HG02840 (cell line): Measurements from ENCODE around the gene MOB3B.
A peak's percentile ranks its signal among the peaks of the same experiment; 100 is the strongest.

Experiments
- ATAC-seq: cut with Tn5 transposase; IDR thresholded peaks from one replicate; pipeline ENCODE4 v1.9.1; 2021; ENCODE audit warnings: mild to moderate bottlenecking, moderate library complexity, moderate number of reproducible peaks; ENCODE audit not compliant: unreplicated experiment, low FRiP score

Gene MOB3B

GRCh38 chr9:27542508-27542907 lies 12.9 kb upstream of the MOB3B start:
- ATAC-seq = no peak

DNA sequence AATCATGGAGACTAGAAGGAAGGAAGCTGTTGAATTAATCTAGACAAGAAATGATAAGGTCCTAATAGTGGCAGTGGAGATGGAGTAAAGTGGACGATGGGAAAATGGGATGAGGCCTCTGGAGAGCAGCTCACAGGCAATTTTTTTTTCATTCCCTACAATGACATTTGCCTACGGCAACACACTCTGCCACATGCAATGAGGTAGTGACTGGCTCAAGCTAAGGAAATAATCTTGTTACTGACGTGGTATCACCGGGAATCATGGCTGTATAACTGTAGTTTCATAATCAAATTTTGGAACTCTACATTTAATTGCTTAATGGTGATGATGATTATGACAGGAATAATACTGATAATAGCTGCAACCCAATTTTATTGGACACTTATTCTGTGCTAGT lies 12.1 kb upstream of the MOB3B start:
- no peak for ATAC-seq

GRCh38 chr9:27540502-27540901 lies 10.9 kb upstream of the MOB3B start:
- ATAC-seq = no peak

DNA sequence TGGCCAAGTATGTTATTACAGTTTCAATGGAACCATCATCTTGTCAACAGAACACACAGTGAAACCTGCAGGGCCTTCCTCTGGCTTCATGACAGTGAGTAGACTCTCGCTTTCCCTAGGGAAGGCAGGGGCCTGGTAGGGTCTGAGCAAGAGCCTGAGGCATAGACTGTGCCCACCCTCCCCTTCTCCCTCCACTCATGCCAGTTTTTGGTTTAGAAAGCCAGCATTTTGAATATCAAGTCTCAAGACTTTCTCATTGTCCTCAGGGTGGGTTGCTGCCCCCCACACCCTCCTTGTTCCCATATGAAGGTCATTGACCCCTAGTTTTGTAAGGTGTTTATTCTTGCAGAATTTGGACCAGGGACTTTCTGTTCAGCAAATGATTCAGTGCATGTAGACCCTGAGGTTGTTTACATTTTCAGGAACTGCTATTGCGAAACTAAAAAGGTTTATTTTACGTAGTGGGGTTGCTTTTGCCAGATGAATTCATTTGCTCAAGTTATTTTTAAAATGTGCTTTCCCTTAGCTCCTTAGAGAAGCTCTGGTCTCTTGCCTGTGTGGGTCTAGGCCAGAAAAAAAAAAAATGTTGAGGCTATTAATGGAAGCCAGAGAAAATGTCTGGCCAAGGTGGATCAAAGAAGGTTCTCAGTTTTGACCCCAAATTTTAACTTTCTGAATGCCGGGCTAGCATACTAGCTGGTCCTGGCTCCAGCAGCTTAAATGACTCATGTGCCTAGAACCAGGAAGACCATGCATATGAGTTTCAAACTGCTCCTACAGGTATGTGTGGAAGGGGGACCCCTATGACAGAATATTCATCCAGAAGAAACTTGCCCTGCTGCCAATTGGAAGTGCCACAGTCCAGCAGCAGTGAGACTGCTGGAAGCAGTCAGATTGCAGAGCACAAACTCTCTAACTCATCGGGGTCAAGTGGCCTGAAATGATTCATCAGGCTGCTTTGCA lies 10.1 kb upstream of the MOB3B start:
- no peak for ATAC-seq

DNA sequence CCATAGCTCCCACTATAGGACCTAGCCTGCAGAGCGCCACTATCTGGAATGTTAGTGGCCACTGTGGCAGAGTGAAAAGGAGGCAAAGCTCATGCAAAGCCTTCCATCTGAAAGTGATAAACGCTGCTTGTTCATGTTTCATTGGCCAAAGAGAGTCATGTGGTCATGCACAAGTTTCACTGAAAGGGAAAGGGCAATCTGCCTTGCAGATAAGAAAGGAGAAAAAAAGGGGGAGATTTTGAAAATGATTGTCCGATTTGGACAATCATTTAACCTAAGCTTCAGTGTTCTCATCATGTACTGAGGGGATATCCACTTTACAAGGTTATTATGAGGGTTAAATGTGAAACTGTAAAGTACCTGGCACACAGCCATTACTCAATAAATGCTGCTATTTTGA lies 9.0 kb upstream of the MOB3B start:
- no peak for ATAC-seq

DNA sequence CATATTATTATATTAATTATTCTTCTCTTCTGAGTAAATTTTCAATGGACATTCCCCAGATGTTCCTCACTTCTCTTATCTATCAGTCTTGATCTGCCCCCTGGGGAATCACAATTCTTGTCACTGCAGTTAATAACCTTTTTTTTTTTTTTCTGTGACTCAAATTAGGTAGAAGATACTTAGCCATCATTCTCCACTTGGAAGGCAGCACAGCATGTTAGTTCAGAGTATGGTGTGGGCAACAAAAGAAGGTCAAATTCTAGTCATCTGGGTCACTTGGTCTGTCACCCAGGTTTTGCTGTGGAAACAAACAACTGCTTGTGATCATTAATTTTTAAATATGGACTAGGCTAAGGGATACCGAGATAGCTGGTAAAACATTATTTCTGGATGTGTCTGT lies 8.1 kb upstream of the MOB3B start:
- ATAC-seq = no peak

DNA sequence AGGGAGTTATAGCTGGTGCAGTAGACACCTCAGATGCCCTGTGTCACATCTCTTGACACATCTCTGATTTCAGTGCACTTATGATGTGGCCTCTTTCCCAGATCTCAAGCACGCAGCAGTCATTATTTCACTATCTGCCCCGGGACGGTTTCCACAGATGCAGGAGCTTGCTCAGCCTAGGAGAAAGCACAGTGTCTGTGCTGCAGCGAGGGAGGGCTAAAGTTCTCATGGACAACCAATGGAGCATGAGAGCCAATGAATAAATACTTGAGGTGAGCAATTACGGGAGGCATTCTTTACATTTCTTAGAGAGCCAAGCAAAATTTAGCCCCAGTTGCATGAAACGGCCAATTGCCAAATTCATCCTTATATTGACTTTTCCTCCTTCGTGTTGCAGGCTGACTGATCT lies 7.4 kb upstream of the MOB3B start:
- ATAC-seq = no peak

GRCh38 chr9:27536168-27536567 lies 6.6 kb upstream of the MOB3B start:
- ATAC-seq = no peak

- ATAC-seq = no peak
Measured at GRCh38 chr9:27535701-27536118, 6.1 kb upstream of the MOB3B start.

DNA sequence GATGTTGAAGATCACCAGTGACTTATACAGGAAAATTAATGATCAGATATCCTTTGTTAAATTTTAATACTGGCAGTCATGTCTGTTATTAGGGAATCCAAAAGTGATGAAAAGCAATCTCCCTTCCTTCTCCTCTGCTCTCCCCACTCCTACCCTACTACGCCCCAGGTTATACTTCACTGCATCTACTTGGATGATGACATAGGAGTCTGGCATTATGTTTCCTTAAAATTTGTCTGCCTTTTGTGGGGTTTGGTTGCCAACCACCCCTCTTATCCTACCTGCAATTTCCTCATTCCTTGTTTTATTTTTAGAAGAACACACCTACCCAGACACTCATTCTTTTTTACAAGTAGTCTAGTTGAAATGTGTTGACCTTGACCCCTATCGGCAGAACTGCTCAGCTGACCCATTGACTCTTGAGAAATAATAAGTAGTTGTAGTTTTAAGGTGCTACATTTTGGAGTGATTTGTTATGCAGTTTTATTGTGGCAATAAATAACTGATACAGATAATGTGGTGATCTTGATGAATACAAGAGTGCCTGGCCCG lies 5.1 kb upstream of the MOB3B start:
- no peak for ATAC-seq

DNA sequence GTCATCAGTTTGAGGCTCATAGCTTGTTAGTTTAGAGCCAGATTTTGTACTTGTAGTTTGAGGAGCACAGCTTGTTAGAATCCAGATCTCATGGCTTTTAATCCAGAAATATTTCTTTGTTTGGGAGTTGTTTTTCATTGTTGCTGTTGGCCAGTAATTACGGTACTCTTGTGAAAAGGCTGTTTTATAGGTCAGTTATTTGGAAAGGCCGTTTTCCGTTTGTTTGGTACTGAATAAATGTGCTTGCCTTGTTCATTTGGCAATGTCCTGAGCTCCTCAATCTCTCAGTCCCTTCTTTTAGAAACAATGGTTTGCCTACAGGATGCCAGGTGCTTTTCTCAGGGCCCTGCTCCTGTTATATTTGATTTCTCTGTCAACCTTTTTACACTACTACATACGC lies 4.5 kb upstream of the MOB3B start:
- no peak for ATAC-seq

DNA sequence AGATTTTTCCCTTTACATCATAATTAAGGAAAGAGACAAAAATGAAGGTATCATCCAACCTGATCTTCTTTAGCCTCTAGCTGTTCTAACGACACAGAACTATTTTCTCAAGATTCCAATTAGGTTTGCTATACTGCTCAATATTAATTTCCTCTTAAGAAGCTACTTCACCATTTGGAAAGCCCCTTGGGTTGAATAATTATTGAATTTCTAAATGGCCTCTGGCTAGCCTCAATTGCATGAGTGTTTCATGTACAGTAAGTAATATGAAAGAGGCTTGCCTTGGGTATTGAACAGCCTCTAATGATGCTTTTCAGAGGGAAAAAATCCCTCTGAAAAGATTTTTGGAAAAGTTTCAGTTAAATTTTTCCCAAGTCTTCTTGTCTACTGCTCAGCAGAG lies 3.7 kb upstream of the MOB3B start:
- no peak for ATAC-seq

GRCh38 chr9:27532046-27532445 lies 2.4 kb upstream of the MOB3B start:
- ATAC-seq = no peak

GRCh38 chr9:27530915-27531755 lies 1.5 kb upstream of the MOB3B start:
- ATAC-seq = no peak

DNA sequence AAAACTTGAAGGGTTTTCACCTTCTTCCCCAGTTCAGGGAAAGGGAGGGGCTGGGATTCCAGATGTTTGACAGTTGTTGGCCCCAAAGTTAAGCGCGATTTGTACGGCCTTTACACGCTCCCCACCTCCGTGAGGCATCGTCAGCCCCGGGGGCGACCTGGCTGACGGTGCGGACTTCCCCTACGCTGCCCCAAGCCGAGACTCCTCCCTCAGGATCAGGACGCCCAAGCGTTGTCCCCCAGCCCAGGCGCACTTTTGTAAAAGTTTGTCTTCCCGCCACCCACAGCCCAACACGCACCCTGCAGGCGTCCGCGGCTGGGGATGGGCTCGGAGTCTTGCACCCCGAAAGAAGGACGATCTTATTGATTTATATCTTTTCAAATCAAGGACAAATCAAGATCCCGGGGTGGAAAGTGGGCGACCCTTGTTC lies 713 bp downstream of the MOB3B start:
- peak; percentile 42 for ATAC-seq

DNA sequence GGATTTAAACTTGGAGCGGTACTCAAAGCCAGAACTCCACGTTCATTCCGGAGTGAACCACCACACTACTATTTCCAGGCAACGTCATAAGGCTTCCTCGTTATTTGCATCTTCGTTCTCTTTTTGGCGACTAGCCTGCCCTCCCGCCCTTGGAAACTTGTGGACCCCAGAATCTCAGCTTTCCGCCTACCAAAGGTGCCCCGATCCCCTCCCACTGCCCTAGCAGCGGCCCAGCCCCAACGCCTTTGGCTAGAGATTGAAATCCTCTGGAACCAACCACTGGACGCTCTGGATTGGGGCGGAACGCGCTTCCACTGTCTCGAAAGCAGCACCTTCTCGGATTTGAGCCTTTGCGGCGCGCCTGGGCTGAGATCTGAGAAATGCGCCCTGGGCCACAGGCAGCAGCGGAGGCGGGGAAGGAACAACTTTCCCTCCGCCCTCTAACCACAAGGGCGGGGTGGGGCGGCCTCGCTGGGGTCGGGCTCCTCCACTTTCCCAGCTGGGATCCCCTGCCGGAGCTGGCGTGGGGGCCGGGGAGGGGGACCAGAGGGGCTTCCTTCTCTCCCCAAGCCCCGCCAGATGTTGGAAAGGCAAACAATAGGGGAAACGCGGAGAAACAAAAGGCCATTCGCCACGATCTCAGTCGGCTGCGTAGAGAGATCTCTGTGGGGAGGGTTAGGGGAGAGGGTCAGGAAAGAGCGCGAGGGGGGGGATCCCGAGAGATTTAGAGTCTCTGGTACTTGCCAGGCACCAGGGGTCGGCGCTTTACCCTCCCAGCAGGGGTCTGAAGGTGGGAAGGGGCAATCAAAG lies 1.3 kb downstream of the MOB3B start:
- peak; percentile 52 for ATAC-seq

- ATAC-seq = no peak
Measured at GRCh38 chr9:27527702-27528075, 1.9 kb downstream of the MOB3B start.

DNA sequence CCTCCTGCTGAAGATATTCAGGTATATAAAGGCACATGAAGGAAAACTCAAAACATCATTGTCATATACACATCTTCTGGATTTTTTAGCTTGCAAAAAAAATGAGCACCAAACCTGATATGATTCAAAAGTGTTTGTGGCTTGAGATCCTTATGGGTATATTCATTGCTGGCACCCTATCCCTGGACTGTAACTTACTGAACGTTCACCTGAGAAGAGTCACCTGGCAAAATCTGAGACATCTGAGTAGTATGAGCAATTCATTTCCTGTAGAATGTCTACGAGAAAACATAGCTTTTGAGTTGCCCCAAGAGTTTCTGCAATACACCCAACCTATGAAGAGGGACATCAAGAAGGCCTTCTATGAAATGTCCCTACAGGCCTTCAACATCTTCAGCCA lies 5.4 kb downstream of the MOB3B start, which contains the start of gene IFNK:
TSS of gene IFNK (plus strand) at position 55 of the 400 bp plus-strand sequence. CDS start at position 102, 47 bp downstream.
- no peak for ATAC-seq

GRCh38 chr9:27523141-27523540 lies 6.5 kb downstream of the MOB3B start:
- ATAC-seq = no peak

DNA sequence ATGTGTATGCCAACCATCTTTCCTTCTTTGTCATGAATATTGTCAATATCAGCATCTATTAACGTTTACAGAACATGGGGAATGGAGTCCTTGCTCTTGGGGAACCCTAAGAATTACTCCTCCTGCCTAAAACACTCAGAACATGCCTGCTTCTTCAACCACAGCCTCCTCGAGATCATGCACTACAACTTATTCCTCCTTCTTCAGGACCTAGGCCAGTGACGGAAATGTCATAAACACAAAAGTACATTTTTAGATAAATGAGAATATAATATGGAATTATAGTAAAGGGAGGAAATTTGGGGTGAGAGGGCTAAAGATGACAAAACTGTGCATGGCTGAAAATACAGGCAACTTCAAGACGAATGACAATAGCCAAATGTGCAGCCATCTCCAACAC lies 8.6 kb downstream of the MOB3B start:
- ATAC-seq = no peak
